Subcutaneous adipose tissue (tissue), 4 donors: ENCODE measurements around the gene CLCNKB. TPM values are rescaled to one million over a fixed set of nuclear protein-coding genes. Genes with fewer than 3 reads are reported as not detected.

ENCODE experiments used
- CTCF ChIP-seq: fragments of 450-650 bp; IDR thresholded peaks from one replicate; pipeline ENCODE4 v1.5.1; 2016; ENCODE audit warnings: low read depth, mild to moderate bottlenecking, control low read depth, antibody characterized with exemption, moderate library complexity
- total RNA-seq, 4 donors: library from RNA; depleted of rRNA; stranded (reverse); fragments of >200 nt; gene quantifications; one replicate each; pipeline ENCODE4 v1.1.0, GENCODE V29; 2016

Gene CLCNKB
- total RNA-seq, 4 donors from 2014 or later: 0.17 to 0.44 TPM; not detected in 2

- no peak for TF ChIP-seq CTCF
These were observed 35.5 kb downstream of the CLCNKB start for GRCh38 chr1:16078925-16079656.

GRCh38 chr1:16080422-16081150 is 37.0 kb downstream of the CLCNKB start:
- TF ChIP-seq CTCF: no peak

GRCh38 chr1:16081636-16082035 is 38.1 kb downstream of the CLCNKB start:
- TF ChIP-seq CTCF: no peak

- no peak for TF ChIP-seq CTCF
These were observed 38.9 kb downstream of the CLCNKB start for GRCh38 chr1:16082283-16083038.

- TF ChIP-seq CTCF: no peak
These were observed 39.9 kb downstream of the CLCNKB start for GRCh38 chr1:16083486-16083885.

- no peak for TF ChIP-seq CTCF
These were observed 41.9 kb downstream of the CLCNKB start for GRCh38 chr1:16085522-16085921.

GRCh38 chr1:16087733-16088132 is 44.2 kb downstream of the CLCNKB start:
- TF ChIP-seq CTCF: no peak
